OCI-LY1 (cell line): ENCODE data around the gene KAT6B.

Source experiments
- H2AFZ ChIP-seq: fragments of 200-600 bp; sonication (generic), shearing (Covaris generic); 2 replicates; pipeline ENCODE4 v1.6.0; 2014; ENCODE audit warnings: antibody characterized with exemption, mild to moderate bottlenecking, low read length
- H3F3A ChIP-seq: fragments of 200-600 bp; sonication (generic), shearing (Covaris generic); 2 replicates; pipeline ENCODE4 v1.6.0; 2014; ENCODE audit warnings: mild to moderate bottlenecking, antibody characterized with exemption, low read length, moderate library complexity; ENCODE audit not compliant: insufficient read depth
- H3K27ac ChIP-seq: fragments of 200-600 bp; sonication (generic); 2 replicates; pipeline ENCODE4 v1.5.1; 2014; ENCODE audit warnings: low read length, mixed run types, mild to moderate bottlenecking, low read depth; ENCODE audit not compliant: poor library complexity, severe bottlenecking
- H3K27me3 ChIP-seq: fragments of 200-600 bp; sonication (generic); 2 replicates; pipeline ENCODE4 v1.6.0; 2014; ENCODE audit warnings: antibody characterized with exemption, mild to moderate bottlenecking, low read length, moderate library complexity; ENCODE audit not compliant: insufficient read depth
- H3K36me3 ChIP-seq: fragments of 200-600 bp; sonication (generic); 2 replicates; pipeline ENCODE4 v1.6.1; 2014; ENCODE audit warnings: mild to moderate bottlenecking, antibody characterized with exemption, low read length, moderate library complexity, mixed read lengths; ENCODE audit not compliant: insufficient read depth
- H3K4me1 ChIP-seq: fragments of 200-600 bp; sonication (generic); 2 replicates; pipeline ENCODE4 v1.5.1; 2014; ENCODE audit warnings: mild to moderate bottlenecking, low read length, moderate library complexity; ENCODE audit not compliant: insufficient read depth, severe bottlenecking
- H3K4me2 ChIP-seq: fragments of 200-600 bp; sonication (generic), shearing (Covaris generic); 2 replicates; pipeline ENCODE4 v1.6.1; 2014; ENCODE audit warnings: low read length
- H3K4me3 ChIP-seq: fragments of 200-600 bp; sonication (generic); 2 replicates; pipeline ENCODE4 v1.5.1; 2014; ENCODE audit warnings: low read length, low read depth, mild to moderate bottlenecking, mixed read lengths; ENCODE audit not compliant: poor library complexity, severe bottlenecking
- H3K79me2 ChIP-seq: fragments of 200-600 bp; shearing (Covaris generic); 2 replicates; pipeline ENCODE4 v1.6.1; 2016; ENCODE audit warnings: mixed run types, low read length, mixed read lengths; ENCODE audit not compliant: insufficient read depth
- H3K9ac ChIP-seq: fragments of 200-600 bp; sonication (generic), shearing (Covaris generic); 2 replicates; pipeline ENCODE4 v1.6.1; 2014; ENCODE audit warnings: mild to moderate bottlenecking, low read length, mixed read lengths
- H3K9me2 ChIP-seq: fragments of 200-600 bp; sonication (generic), shearing (Covaris generic); 2 replicates; pipeline ENCODE4 v1.6.1; 2014; ENCODE audit warnings: low read depth, mild to moderate bottlenecking, low read length, mixed read lengths
- H3K9me3 ChIP-seq: fragments of 200-600 bp; shearing (Covaris generic); 2 replicates; pipeline ENCODE4 v1.6.1; 2014; ENCODE audit warnings: low read length, mixed read lengths
- H4K20me1 ChIP-seq: fragments of 200-600 bp; sonication (generic), shearing (Covaris generic); 2 replicates; pipeline ENCODE4 v1.6.0; 2016; ENCODE audit warnings: mild to moderate bottlenecking, low read length; ENCODE audit not compliant: insufficient read depth
- EZH2 ChIP-seq: fragments of 200-600 bp; sonication (generic), shearing (Covaris generic); IDR thresholded peaks from 2 replicates; pipeline ENCODE4 v1.8.0; 2017; ENCODE audit warnings: borderline replicate concordance, mixed run types, mild to moderate bottlenecking, antibody characterized with exemption, low read length, moderate library complexity, mixed read lengths
- TF ChIP-seq, protein P1 (sequence below): fragments of 200-600 bp; sonication (generic), shearing (Covaris generic); IDR thresholded peaks from 2 replicates; pipeline ENCODE4 v1.5.1; 2017; ENCODE audit warnings: mild to moderate bottlenecking, antibody characterized with exemption, low read length, moderate library complexity, mixed read lengths

KAT6B gene

DNA sequence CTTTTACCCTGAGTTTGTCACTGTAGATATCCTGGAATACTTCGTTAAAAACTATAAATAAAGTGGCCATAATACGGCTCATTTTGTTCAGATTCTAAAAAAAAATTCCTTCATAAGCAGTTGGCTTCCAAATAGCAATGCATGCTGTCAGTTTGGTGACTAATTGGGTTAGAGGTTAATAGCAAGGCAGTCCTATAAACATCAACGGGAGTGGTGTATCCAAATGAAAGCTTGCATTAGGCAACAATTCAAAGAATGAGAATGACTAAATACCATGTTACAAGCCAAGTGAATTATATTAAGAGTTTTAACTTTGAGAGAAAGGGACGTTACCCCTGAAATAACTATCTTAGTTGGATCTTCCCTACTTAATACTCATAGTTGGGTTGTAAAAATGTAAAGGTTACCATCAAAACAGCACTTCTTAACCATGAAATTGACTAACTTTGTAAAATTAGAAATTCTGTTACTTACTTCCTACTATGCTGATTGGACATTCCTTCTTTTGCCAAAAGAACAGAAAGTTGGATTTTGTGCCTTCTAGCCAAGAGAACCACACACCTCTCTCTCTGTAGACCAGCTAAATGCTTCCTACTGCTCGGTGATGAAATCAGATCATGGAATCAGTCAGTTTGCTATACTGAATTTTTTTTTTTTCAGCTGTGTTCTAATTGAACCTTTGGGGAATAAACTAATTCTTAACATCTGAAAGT is 98.0 kb downstream of the KAT6B start:
- no peaks in the 10 kb centered on the region for H4K20me1 ChIP-seq
- no peak overlapping the region for H2AFZ ChIP-seq
- no peak overlapping the region for H3K4me2 ChIP-seq
- peaks cover 8% of the 10 kb centered on the region; the same call in 1 of the 2 replicates for H3K9me3 ChIP-seq
- H3K36me3 ChIP-seq, result peaks cover 7% of the 10 kb centered on the region; the same call in 1 of the 2 replicates
- no peak overlapping the region for H3K4me3 ChIP-seq
- no peaks in the 10 kb centered on the region for H3K27me3 ChIP-seq
- TF ChIP-seq EZH2, result no peak
- TF ChIP-seq, protein P1, sequence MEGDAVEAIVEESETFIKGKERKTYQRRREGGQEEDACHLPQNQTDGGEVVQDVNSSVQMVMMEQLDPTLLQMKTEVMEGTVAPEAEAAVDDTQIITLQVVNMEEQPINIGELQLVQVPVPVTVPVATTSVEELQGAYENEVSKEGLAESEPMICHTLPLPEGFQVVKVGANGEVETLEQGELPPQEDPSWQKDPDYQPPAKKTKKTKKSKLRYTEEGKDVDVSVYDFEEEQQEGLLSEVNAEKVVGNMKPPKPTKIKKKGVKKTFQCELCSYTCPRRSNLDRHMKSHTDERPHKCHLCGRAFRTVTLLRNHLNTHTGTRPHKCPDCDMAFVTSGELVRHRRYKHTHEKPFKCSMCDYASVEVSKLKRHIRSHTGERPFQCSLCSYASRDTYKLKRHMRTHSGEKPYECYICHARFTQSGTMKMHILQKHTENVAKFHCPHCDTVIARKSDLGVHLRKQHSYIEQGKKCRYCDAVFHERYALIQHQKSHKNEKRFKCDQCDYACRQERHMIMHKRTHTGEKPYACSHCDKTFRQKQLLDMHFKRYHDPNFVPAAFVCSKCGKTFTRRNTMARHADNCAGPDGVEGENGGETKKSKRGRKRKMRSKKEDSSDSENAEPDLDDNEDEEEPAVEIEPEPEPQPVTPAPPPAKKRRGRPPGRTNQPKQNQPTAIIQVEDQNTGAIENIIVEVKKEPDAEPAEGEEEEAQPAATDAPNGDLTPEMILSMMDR, result no peak
- no peak overlapping the region for H3K27ac ChIP-seq
- peaks cover 44% of the 10 kb centered on the region for H3K79me2 ChIP-seq
- peaks cover 9% of the 10 kb centered on the region for H3K4me1 ChIP-seq
- no peak overlapping the region for H3K9ac ChIP-seq
- no peaks in the 10 kb centered on the region for H3F3A ChIP-seq
- no peaks in the 10 kb centered on the region for H3K9me2 ChIP-seq

DNA sequence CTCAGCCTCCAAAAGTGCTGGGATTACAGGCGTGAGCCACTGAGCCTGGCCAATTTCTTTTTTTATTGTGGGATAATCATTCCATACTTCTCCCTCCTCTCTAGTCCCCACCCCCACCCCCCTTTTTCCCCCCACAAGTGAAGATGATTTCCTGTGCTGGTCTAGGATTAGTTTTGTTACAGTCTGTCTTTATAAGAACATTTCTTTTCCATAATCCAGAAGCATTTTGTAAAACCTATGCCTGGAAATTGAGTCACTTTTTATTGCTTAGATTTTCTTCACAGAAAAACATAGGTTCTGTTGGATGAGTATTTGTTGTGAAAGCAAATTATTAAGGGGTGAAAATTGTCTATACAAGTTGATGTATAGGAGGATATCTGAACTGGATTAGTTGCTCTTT is 98.9 kb downstream of the KAT6B start:
- Histone ChIP-seq H3K79me2 (peaks cover 42% of the 10 kb centered on the region; the same call in 1 of the 2 replicates), H3K9ac (no peak overlapping the region), H3K27me3 (no peaks in the 10 kb centered on the region), H3K9me3 (0 out of 2 replicates have a peak, but pooled peaks cover 3% of the 10 kb centered on the region), H3K27ac (no peak overlapping the region), H3K36me3 (peaks cover 2% of the 10 kb centered on the region; the same call in 1 of the 2 replicates), H3F3A (no peaks in the 10 kb centered on the region), H3K4me2 (no peak overlapping the region), H3K4me3 (no peak overlapping the region), H3K9me2 (no peaks in the 10 kb centered on the region), H2AFZ (no peak overlapping the region), H4K20me1 (no peaks in the 10 kb centered on the region), H3K4me1 (peaks cover 9% of the 10 kb centered on the region)
- no peak for TF ChIP-seq EZH2
- TF ChIP-seq, protein P1, result no peak

DNA sequence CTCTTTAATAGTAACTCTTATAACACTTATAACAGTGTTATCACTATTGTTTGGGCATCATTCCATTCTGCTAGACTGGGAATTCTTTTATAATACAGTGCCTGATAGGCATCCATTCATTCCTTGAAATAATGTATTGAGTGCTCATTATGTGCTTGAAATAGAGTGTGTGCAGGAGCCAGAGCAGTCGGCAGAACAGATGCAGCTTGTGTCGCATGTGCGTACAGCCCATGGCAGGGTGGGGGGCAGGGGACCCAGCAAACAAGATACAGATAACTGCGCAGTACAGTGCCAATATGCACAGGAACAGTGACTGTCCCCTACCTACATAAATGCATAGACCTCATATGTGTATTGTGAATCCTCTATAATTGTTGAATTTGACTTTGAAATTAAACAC is 99.3 kb downstream of the KAT6B start:
- H2AFZ ChIP-seq, result no peak overlapping the region
- peaks cover 43% of the 10 kb centered on the region; the same call in 1 of the 2 replicates for H3K79me2 ChIP-seq
- H3K9me3 ChIP-seq, result no peaks in the 10 kb centered on the region
- no peaks in the 10 kb centered on the region for H3K9me2 ChIP-seq
- no peaks in the 10 kb centered on the region for H3F3A ChIP-seq
- H3K4me1 ChIP-seq, result peaks cover 9% of the 10 kb centered on the region
- no peak overlapping the region for H3K27ac ChIP-seq
- H3K4me3 ChIP-seq, result no peak overlapping the region
- no peaks in the 10 kb centered on the region for H3K27me3 ChIP-seq
- no peaks in the 10 kb centered on the region for H4K20me1 ChIP-seq
- no peak overlapping the region for H3K9ac ChIP-seq
- TF ChIP-seq, protein P1, result no peak
- no peak for TF ChIP-seq EZH2
- no peak overlapping the region for H3K4me2 ChIP-seq
- no peaks in the 10 kb centered on the region for H3K36me3 ChIP-seq
